GM18907 (cell line): ENCODE data around the gene OLFML1.

Experiments used
- ATAC-seq: cut with Tn5 transposase; IDR thresholded peaks from one replicate; pipeline ENCODE4 v1.9.1; 2021; ENCODE audit warnings: mild to moderate bottlenecking, moderate library complexity; ENCODE audit not compliant: unreplicated experiment

OLFML1 gene

GRCh38 chr11:7555052-7555699, 69.9 kb downstream of the OLFML1 start:
- ATAC-seq = no peak

DNA sequence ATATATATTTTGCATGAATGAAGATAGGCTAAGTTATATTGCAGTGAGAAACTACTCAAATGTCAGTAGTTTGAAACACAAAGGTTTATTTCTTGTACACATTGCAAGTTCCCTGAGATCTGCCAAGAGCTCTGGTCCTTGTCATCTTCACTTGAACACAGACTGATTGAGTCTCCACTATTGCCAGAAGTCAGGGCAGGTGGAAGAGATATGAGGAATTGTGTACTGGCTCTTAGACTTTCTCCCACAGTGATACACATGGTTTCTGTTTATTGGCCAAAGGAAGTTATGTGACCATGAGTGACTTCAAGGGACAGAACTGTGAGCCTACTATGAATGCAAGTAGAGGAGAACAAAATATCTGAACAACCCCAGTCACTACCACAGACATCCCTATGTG, 72.7 kb downstream of the OLFML1 start:
- ATAC-seq = no peak

- ATAC-seq = peak; percentile 74
Measured at GRCh38 chr11:7559398-7560283, 74.3 kb downstream of the OLFML1 start.
